Neural cell (in vitro differentiated cells): ENCODE measurements around the gene CEP295NL. TPM values are rescaled to one million over a fixed set of nuclear protein-coding genes. Genes with fewer than 3 reads are reported as not detected.

Experiments used
- H2AFZ ChIP-seq: fragments of 200-600, 300-800 bp; sonication (generic), shearing (Covaris generic); 2 replicates; pipeline ENCODE4 v1.6.0; 2014; ENCODE audit warnings: low read depth, mild to moderate bottlenecking, antibody characterized with exemption, low read length, moderate library complexity
- H3F3A ChIP-seq: fragments of 200-600 bp; shearing (Covaris generic); 2 replicates; pipeline ENCODE4 v1.6.1; 2016; ENCODE audit warnings: mild to moderate bottlenecking, moderate library complexity, mixed read lengths, antibody characterized with exemption, low read length; ENCODE audit not compliant: insufficient read depth, poor library complexity, severe bottlenecking
- H3K27ac ChIP-seq: fragments of 200-600, 300-800 bp; sonication (generic), shearing (Covaris generic); 2 replicates; pipeline ENCODE4 v1.5.1; 2014; ENCODE audit warnings: mild to moderate bottlenecking, low read length, moderate library complexity
- H3K27me3 ChIP-seq: fragments of 300-800, 200-600 bp; sonication (generic), shearing (Covaris generic); 2 replicates; pipeline ENCODE4 v1.6.0; 2014; ENCODE audit warnings: mild to moderate bottlenecking, low read depth, low read length, moderate library complexity; ENCODE audit not compliant: insufficient read depth
- H3K36me3 ChIP-seq: fragments of 300-800, 200-600 bp; sonication (generic), shearing (Covaris generic); 2 replicates; pipeline ENCODE4 v1.5.1; 2014; ENCODE audit warnings: mild to moderate bottlenecking, antibody characterized with exemption, low read length, moderate library complexity; ENCODE audit not compliant: insufficient read depth
- H3K4me2 ChIP-seq: fragments of 300-800, 200-600 bp; sonication (generic), shearing (Covaris generic); 2 replicates; pipeline ENCODE4 v1.6.0; 2014; ENCODE audit warnings: mild to moderate bottlenecking, low read length
- H3K4me3 ChIP-seq: fragments of 300-800, 200-600 bp; sonication (generic), shearing (Covaris generic); 2 replicates; pipeline ENCODE4 v1.5.1; 2014; ENCODE audit warnings: mild to moderate bottlenecking, low read length, moderate library complexity
- H3K79me2 ChIP-seq: fragments of 200-600 bp; shearing (Covaris generic); replicated peaks from 2 replicates; pipeline ENCODE4 v1.6.0; 2014; ENCODE audit warnings: mild to moderate bottlenecking, low read length, moderate library complexity; ENCODE audit not compliant: insufficient read depth
- H3K9ac ChIP-seq: fragments of 300-800, 200-600 bp; sonication (generic), shearing (Covaris generic); 2 replicates; pipeline ENCODE4 v1.6.1; 2016; ENCODE audit warnings: mild to moderate bottlenecking, low read length, mixed read lengths
- H3K9me2 ChIP-seq: fragments of 200-600 bp; shearing (Covaris generic); 2 replicates; pipeline ENCODE4 v1.6.1; 2016; ENCODE audit warnings: mild to moderate bottlenecking, low read length, mixed read lengths; ENCODE audit not compliant: insufficient read depth
- H3K9me3 ChIP-seq: fragments of 200-600, 300-800 bp; sonication (generic), shearing (Covaris generic); 2 replicates; pipeline ENCODE4 v1.6.1; 2016; ENCODE audit warnings: mild to moderate bottlenecking, mixed run types, low read length, moderate library complexity, mixed read lengths
- H4K20me1 ChIP-seq: fragments of 200-600 bp; shearing (Covaris generic); 2 replicates; pipeline ENCODE4 v1.6.1; 2016; ENCODE audit warnings: mild to moderate bottlenecking, mixed run types; ENCODE audit not compliant: insufficient read depth
- CTCF ChIP-seq: fragments of 450-650 bp; IDR thresholded peaks from 2 replicates; pipeline ENCODE4 v1.5.1; 2014; ENCODE audit warnings: antibody characterized with exemption, mild to moderate bottlenecking, moderate library complexity; ENCODE audit not compliant: poor library complexity, severe bottlenecking
- EP300 ChIP-seq: fragments of 450-650 bp; conservative IDR thresholded peaks from 2 replicates; pipeline ENCODE4 v1.6.1; 2014; ENCODE audit warnings: antibody characterized with exemption, mild to moderate bottlenecking, moderate library complexity; ENCODE audit not compliant: poor library complexity, severe bottlenecking
- EZH2 ChIP-seq: fragments of 200-600, 300-800 bp; shearing (Covaris generic), sonication (generic); IDR thresholded peaks from 2 replicates; pipeline ENCODE4 v1.6.1; 2014; ENCODE audit warnings: antibody characterized with exemption, low read length, borderline replicate concordance, mild to moderate bottlenecking; ENCODE audit not compliant: insufficient read depth, poor library complexity, severe bottlenecking
- MXI1 ChIP-seq: fragments of 450-650 bp; conservative IDR thresholded peaks from 2 replicates; pipeline ENCODE4 v1.6.1; 2014; ENCODE audit warnings: antibody characterized with exemption, mild to moderate bottlenecking; ENCODE audit not compliant: poor library complexity, severe bottlenecking
- POLR2AphosphoS5 ChIP-seq: IDR thresholded peaks from 2 replicates; pipeline ENCODE4 v1.6.1; 2012
- RAD21 ChIP-seq: fragments of 450-650 bp; conservative IDR thresholded peaks from 2 replicates; pipeline ENCODE4 v1.6.1; 2014; ENCODE audit warnings: antibody characterized with exemption, mild to moderate bottlenecking, moderate library complexity
- REST ChIP-seq: IDR thresholded peaks from 2 replicates; pipeline ENCODE4 v1.6.1; 2012; ENCODE audit warnings: borderline replicate concordance
- SMC3 ChIP-seq: fragments of 450-650 bp; conservative IDR thresholded peaks from 2 replicates; pipeline ENCODE4 v1.6.1; 2014; ENCODE audit warnings: antibody characterized with exemption, mild to moderate bottlenecking, moderate library complexity; ENCODE audit not compliant: poor library complexity
- TAF1 ChIP-seq: IDR thresholded peaks from 2 replicates; pipeline ENCODE4 v1.6.1; 2012; ENCODE audit warnings: low read depth
- polyA plus RNA-seq: library from polyadenylated mRNA; depleted of rRNA; stranded (reverse); fragments of >200 nt; gene quantifications from 2 replicates; pipeline ENCODE4 v1.2.3, GENCODE V29; 2014

The CEP295NL gene
- polyA plus RNA-seq, 1 donor from 2014 or later, result not detected

- H3K27me3 ChIP-seq, result no peaks in the 10 kb centered on the region
- H3K9me3 ChIP-seq, result no peaks in the 10 kb centered on the region
- H3F3A ChIP-seq, result peaks cover 10% of the 10 kb centered on the region
- peak overlapping the region; percentile 61 for H3K4me3 ChIP-seq
- H3K9me2 ChIP-seq, result no peaks in the 10 kb centered on the region
- peaks cover 40% of the 10 kb centered on the region for H3K79me2 ChIP-seq
- H4K20me1 ChIP-seq, result no peaks in the 10 kb centered on the region
- no peak for TF ChIP-seq POLR2AphosphoS5
- no peak for TF ChIP-seq EP300
- no peak for TF ChIP-seq EZH2
- TF ChIP-seq REST, result no peak
- TF ChIP-seq MXI1, result no peak
- H2AFZ ChIP-seq, result no peak overlapping the region
- H3K27ac ChIP-seq, result peak overlapping the region; percentile 87
- H3K4me2 ChIP-seq, result peak overlapping the region; percentile 55
- H3K36me3 ChIP-seq, result no peaks in the 10 kb centered on the region
- peak overlapping the region; percentile 76 for H3K9ac ChIP-seq
Observed at GRCh38 chr17:78883089-78883532, 19.9 kb downstream of the CEP295NL start.

DNA sequence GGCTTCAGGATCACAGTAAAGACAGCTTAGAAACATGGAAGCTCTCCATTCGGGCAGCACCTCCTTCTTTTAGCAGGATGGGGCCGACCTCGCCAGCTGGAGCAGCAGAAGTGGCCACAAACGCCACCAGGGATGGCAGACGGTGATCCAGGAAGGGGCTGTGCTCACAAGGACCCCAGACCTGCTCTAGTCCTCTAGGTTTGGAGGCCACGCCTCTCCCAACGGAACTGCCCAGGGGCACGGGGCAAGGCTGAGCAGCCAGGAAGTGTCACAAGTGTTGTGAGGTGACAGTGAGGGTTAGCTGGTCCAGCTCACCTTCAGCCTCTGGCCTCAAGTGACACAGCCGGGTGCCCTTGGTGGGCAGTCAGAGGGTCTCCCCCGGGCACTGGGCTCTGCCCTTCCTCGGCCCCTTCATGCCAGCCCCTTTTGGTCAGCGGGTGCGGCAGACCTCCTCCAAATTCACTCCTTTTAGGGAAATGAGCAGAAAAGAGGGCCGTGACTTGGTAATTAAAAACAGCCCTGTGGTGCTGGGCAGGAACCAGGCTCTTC is 20.4 kb downstream of the CEP295NL start:
- H4K20me1 ChIP-seq, result no peaks in the 10 kb centered on the region
- H3K36me3 ChIP-seq, result no peaks in the 10 kb centered on the region
- no peak for TF ChIP-seq EZH2
- TF ChIP-seq SMC3, result no peak
- TF ChIP-seq REST, result no peak
- no peak for TF ChIP-seq MXI1
- TF ChIP-seq CTCF, result no peak
- TF ChIP-seq POLR2AphosphoS5, result no peak
- TF ChIP-seq TAF1, result no peak
- TF ChIP-seq EP300, result no peak
- TF ChIP-seq RAD21, result no peak
- peak overlapping the region; percentile 76 for H3K9ac ChIP-seq
- H2AFZ ChIP-seq, result no peak overlapping the region
- no peaks in the 10 kb centered on the region for H3K9me3 ChIP-seq
- H3F3A ChIP-seq, result peaks cover 10% of the 10 kb centered on the region
- H3K79me2 ChIP-seq, result peaks cover 40% of the 10 kb centered on the region
- H3K27me3 ChIP-seq, result no peaks in the 10 kb centered on the region
- no peak overlapping the region for H3K4me3 ChIP-seq
- no peaks in the 10 kb centered on the region for H3K9me2 ChIP-seq
- no peak overlapping the region for H3K4me2 ChIP-seq
- peak overlapping the region; percentile 87 for H3K27ac ChIP-seq
